ENCODE measurements around the gene FAM193B.
A peak's percentile ranks its signal among the peaks of the same experiment; 100 is the strongest.

FAM193B gene

DNA sequence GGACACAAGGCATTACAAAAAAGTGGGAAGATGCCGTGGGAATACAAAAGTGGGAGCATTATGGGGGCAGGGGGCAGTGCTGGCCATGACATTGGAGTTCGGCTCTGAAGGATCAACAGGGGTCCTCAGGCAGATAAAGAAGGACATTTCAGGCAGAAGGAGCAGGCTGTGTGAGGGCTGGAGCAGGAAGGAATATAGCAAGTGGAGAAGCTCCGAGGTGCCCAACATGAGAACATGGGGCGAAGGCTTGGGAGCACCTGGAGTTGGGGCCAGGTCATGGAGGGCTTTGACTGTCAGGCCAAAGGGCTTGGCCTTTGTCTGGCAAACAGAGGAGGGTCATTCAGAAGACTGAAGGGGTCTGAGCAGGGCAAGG, 48.1 kb upstream of the FAM193B start:
- Histone ChIP-seq H3F3A (ENCODE audit: insufficient read depth) (peaks cover 12% of the 10 kb centered on the region), H3K9me2 (replicated peaks; ENCODE audit: insufficient read depth, low read length) (no peaks in the 10 kb centered on the region), H3K36me3 (ENCODE audit: low read length) (no peaks in the 10 kb centered on the region), H2AFZ (ENCODE audit: low read depth, low read length, severe bottlenecking) (no peak overlapping the region), H3K4me2 (ENCODE audit: low read depth, low read length, poor library complexity, severe bottlenecking) (no peak overlapping the region), H3K9ac (ENCODE audit: low read length) (no peak overlapping the region), H3K4me3 (ENCODE audit: insufficient read depth, low read length, poor library complexity, severe bottlenecking) (no peak overlapping the region), H4K20me1 (ENCODE audit: low read depth, low read length) (no peaks in the 10 kb centered on the region), H3K79me2 (ENCODE audit: insufficient read depth, low read length) (0 out of 2 replicates have a peak, but pooled peaks cover 5% of the 10 kb centered on the region), H3K9me3 (ENCODE audit: insufficient read depth, low read length) (no peaks in the 10 kb centered on the region), H3K27ac (ENCODE audit: low read depth, low read length) (no peak overlapping the region), H3K27me3 (ENCODE audit: low read length) (no peaks in the 10 kb centered on the region)
- no peak for TF ChIP-seq EZH2phosphoT487 (conservative IDR thresholded peaks at IDR 0.05; ENCODE audit: low read length)
- TF ChIP-seq, protein P1, sequence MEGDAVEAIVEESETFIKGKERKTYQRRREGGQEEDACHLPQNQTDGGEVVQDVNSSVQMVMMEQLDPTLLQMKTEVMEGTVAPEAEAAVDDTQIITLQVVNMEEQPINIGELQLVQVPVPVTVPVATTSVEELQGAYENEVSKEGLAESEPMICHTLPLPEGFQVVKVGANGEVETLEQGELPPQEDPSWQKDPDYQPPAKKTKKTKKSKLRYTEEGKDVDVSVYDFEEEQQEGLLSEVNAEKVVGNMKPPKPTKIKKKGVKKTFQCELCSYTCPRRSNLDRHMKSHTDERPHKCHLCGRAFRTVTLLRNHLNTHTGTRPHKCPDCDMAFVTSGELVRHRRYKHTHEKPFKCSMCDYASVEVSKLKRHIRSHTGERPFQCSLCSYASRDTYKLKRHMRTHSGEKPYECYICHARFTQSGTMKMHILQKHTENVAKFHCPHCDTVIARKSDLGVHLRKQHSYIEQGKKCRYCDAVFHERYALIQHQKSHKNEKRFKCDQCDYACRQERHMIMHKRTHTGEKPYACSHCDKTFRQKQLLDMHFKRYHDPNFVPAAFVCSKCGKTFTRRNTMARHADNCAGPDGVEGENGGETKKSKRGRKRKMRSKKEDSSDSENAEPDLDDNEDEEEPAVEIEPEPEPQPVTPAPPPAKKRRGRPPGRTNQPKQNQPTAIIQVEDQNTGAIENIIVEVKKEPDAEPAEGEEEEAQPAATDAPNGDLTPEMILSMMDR (IDR thresholded peaks at IDR 0.05; ENCODE audit: insufficient read depth, low read length, poor library complexity, severe bottlenecking) = no peak

DNA sequence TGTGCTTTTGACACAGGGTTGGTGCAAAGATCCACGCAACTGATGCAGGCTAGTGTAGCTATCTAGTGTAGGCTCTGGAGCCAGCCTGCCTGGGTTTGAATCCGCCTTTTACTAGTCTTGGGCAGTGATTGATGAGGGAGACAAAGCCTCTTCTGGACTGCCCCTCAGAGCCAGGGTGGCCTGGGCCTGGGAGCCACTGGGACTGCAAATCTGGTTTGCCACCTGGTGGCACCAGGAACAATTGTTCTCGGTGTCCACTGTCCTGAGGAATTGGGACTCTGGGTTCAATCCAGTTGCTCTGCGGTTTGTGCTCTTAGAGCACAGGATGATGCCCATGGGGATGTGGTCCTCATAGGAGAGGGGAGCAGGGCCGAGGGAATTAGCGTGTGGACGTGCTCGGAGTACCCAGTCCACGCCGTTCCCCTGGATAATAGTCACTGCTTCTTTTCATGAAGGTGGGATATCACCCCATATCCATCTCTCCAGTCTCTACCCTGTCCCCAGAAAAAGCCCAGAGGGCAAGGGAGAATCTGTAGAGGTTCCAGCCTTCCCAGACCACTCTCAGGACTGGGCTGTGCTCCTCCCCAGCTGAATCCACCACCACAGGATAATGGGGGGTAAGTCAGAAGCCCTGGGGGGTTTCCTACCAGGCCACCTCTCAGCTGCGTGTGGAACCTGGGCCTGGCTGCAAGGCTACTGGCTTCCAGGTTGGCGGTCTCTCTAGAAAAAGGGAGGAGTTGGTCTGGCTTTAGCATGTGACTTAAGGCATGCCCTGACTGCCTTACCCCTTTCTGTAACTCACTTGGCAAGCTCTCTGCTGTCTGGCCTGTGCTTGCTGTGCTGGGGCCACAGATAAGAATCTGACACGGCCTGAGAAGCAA, 47.5 kb upstream of the FAM193B start:
- no peaks in the 10 kb centered on the region for H4K20me1 ChIP-seq (ENCODE audit: low read depth, low read length)
- no peak overlapping the region for H3K4me3 ChIP-seq (ENCODE audit: insufficient read depth, low read length, poor library complexity, severe bottlenecking)
- TF ChIP-seq, protein P1 (IDR thresholded peaks at IDR 0.05; ENCODE audit: insufficient read depth, low read length, poor library complexity, severe bottlenecking) = no peak
- TF ChIP-seq EZH2phosphoT487 (conservative IDR thresholded peaks at IDR 0.05; ENCODE audit: low read length) = no peak
- no peak overlapping the region for H3K27ac ChIP-seq (ENCODE audit: low read depth, low read length)
- H3F3A ChIP-seq (ENCODE audit: insufficient read depth) = peaks cover 12% of the 10 kb centered on the region
- no peaks in the 10 kb centered on the region for H3K36me3 ChIP-seq (ENCODE audit: low read length)
- H3K27me3 ChIP-seq (ENCODE audit: low read length) = no peaks in the 10 kb centered on the region
- no peak overlapping the region for H3K9ac ChIP-seq (ENCODE audit: low read length)
- 0 out of 2 replicates have a peak, but pooled peaks cover 5% of the 10 kb centered on the region for H3K79me2 ChIP-seq (ENCODE audit: insufficient read depth, low read length)
- H3K4me2 ChIP-seq (ENCODE audit: low read depth, low read length, poor library complexity, severe bottlenecking) = no peak overlapping the region
- no peaks in the 10 kb centered on the region for H3K9me2 ChIP-seq (replicated peaks; ENCODE audit: insufficient read depth, low read length)
- H2AFZ ChIP-seq (ENCODE audit: low read depth, low read length, severe bottlenecking) = no peak overlapping the region
- no peaks in the 10 kb centered on the region for H3K9me3 ChIP-seq (ENCODE audit: insufficient read depth, low read length)

DNA sequence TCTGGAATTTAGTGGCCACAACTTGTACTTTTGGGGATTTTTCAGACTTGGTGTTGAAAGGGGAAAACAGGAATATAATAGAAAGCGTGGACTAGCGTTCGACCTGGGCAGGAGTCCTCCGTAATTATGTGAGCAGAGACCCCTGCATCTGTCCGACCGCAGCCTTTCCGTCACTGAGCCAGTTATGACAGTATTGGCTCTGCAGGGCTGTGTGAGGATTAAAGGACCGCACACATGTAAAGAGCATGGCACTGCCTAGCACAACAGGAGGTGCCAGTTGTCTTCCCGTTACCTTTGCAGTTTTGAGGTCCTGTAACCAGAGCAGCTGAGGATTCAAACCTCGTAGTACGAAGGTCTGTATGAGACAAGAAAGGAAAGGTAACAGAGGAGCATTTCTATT, 46.8 kb upstream of the FAM193B start:
- H3K4me3 ChIP-seq (ENCODE audit: insufficient read depth, low read length, poor library complexity, severe bottlenecking) = no peak overlapping the region

More for the DNA sequence above, 46.8 kb upstream of the FAM193B start:
- Histone ChIP-seq H3K79me2 (ENCODE audit: insufficient read depth, low read length) (0 out of 2 replicates have a peak, but pooled peaks cover 5% of the 10 kb centered on the region), H3K4me2 (ENCODE audit: low read depth, low read length, poor library complexity, severe bottlenecking) (peak overlapping the region; percentile 87), H2AFZ (ENCODE audit: low read depth, low read length, severe bottlenecking) (no peak overlapping the region), H3K9ac (ENCODE audit: low read length) (0 out of 2 replicates have a peak overlapping the region, but pooled peaks have one; percentile 75), H3K36me3 (ENCODE audit: low read length) (no peaks in the 10 kb centered on the region), H3K9me3 (ENCODE audit: insufficient read depth, low read length) (no peaks in the 10 kb centered on the region), H3F3A (ENCODE audit: insufficient read depth) (peaks cover 12% of the 10 kb centered on the region), H3K27ac (ENCODE audit: low read depth, low read length) (no peak overlapping the region; the same call in 1 of the 2 replicates), H4K20me1 (ENCODE audit: low read depth, low read length) (no peaks in the 10 kb centered on the region), H3K9me2 (replicated peaks; ENCODE audit: insufficient read depth, low read length) (no peaks in the 10 kb centered on the region), H3K27me3 (ENCODE audit: low read length) (no peaks in the 10 kb centered on the region)
- TF ChIP-seq EZH2phosphoT487 (conservative IDR thresholded peaks at IDR 0.05; ENCODE audit: low read length) = no peak
- TF ChIP-seq, protein P1 (IDR thresholded peaks at IDR 0.05; ENCODE audit: insufficient read depth, low read length, poor library complexity, severe bottlenecking) = no peak
